ENCODE data around the gene SLC5A3.

DNA sequence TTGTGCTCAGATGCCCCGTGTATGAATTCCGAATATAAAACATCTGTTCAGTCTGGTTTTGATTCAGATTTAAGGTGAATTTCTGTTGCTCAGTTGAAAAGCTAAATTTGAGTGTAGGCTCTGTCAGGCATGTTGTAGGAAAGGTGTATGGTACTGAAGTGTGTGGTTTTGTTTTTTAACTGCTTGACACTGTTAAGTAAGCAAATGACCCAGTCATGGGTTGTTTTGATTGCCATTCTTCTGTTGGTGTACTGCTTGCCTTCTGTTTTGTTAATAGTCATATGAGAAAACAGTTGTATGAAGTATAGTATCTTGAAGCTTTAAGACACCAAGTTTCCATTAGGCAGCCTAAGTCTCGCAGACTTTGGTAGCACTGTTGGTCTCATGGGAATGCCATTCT lies 10.0 kb downstream of the SLC5A3 start:
- TF ChIP-seq, protein P1, sequence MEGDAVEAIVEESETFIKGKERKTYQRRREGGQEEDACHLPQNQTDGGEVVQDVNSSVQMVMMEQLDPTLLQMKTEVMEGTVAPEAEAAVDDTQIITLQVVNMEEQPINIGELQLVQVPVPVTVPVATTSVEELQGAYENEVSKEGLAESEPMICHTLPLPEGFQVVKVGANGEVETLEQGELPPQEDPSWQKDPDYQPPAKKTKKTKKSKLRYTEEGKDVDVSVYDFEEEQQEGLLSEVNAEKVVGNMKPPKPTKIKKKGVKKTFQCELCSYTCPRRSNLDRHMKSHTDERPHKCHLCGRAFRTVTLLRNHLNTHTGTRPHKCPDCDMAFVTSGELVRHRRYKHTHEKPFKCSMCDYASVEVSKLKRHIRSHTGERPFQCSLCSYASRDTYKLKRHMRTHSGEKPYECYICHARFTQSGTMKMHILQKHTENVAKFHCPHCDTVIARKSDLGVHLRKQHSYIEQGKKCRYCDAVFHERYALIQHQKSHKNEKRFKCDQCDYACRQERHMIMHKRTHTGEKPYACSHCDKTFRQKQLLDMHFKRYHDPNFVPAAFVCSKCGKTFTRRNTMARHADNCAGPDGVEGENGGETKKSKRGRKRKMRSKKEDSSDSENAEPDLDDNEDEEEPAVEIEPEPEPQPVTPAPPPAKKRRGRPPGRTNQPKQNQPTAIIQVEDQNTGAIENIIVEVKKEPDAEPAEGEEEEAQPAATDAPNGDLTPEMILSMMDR (conservative IDR thresholded peaks at IDR 0.05; ENCODE audit: low read length) = no peak
- TF ChIP-seq EZH2phosphoT487 (IDR thresholded peaks at IDR 0.05; ENCODE audit: borderline replicate concordance, low read depth, low read length) = no peak

Measured in OCI-LY7 (cell line).